HL-60 (cell line): ENCODE results near the gene ECM2.

Experiments used
- CTCF ChIP-seq: IDR thresholded peaks from one replicate; pipeline ENCODE4 v1.5.1; 2011; ENCODE audit warnings: low read length, control low read depth, inconsistent platforms; ENCODE audit not compliant: insufficient read depth
- GABPA ChIP-seq: IDR thresholded peaks from 2 replicates; pipeline ENCODE4 v1.6.1; 2012; ENCODE audit warnings: low read depth
- POLR2AphosphoS5 ChIP-seq: IDR thresholded peaks from 2 replicates; pipeline ENCODE4 v1.6.1; 2012; ENCODE audit warnings: low read depth
- REST ChIP-seq: IDR thresholded peaks from 2 replicates; pipeline ENCODE4 v1.6.1; 2012; ENCODE audit warnings: low read depth; ENCODE audit not compliant: insufficient replicate concordance
- SPI1 ChIP-seq: IDR thresholded peaks from 2 replicates; pipeline ENCODE4 v1.6.1; 2012; ENCODE audit warnings: low read depth, mild to moderate bottlenecking, borderline replicate concordance

GRCh38 chr9:92563116-92564100 lies 27.6 kb upstream of the ECM2 start:
- TF ChIP-seq CTCF: no peak
- no peak for TF ChIP-seq REST
- no peak for TF ChIP-seq POLR2AphosphoS5
- TF ChIP-seq SPI1: no peak
- TF ChIP-seq GABPA: no peak
